HK-2 (cell line): ENCODE results near the gene UST.
"Not testable (repeated sequence)": the region's sequence is repeated elsewhere in the genome, so short reads cannot be mapped to it uniquely, and the experiment has no call there.

Source experiments
- DNase-seq: peaks from one replicate; pipeline ENCODE4 v3.0.0-alpha.2; 2018; ENCODE audit not compliant: unreplicated experiment

The UST gene

DNA sequence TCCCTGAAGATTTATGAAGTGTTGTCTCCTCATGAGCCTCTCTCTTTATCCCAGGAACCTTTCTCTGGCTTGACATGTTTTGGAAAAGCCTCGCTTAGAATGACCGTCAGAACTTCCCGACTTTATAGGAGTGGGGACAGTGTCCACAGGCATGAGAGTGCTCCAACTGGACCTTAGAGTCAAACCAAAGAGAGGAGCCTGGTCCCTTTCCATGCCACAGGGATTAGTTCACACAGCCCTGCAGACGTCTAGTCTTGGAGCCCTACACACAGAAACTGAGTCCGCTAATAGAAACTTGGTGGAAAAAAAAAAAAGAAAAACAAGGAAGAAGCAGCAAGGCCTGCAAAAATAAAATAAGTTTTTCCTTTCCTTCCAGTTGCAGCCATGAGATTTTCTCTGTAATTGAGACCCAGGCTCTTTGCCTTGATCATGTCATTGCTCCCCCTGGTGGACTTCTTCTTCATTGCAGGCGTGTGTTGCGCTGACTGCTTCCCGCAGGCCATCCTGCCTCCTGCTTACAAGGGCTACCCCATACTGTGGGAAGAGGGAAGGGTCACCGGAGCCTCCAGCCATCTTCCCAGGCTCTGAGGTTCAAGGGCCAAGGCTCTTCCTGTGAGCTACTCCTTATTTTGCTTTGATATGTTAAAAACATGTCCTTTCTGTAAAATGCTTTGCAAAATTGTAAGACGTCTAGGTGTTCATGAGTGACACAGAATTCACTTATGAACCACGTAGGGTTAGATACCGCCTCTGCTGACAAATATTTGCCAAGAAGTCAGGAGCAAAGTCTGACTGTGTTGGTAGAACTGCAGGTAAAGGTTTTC is 201.0 kb downstream of the UST start:
- peak; percentile 71 for DNase-seq

DNA sequence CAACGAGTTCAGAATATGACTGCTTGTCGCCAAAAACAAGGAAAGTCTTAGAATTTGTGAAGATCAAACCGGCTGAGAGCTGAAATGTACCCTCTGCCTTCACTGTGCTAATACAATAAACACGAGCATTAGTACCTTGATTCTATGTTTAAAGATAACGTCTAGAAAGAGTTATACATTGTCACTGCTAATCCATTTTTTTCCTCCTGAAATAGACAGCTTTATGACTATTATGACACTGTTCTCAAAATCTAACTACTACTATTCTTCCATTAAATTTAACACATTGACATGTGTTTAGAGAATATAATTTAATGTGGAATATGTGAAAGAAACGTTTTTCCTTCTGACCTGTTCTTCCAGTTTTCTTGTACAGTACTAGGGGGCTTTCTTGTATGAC is 204.8 kb downstream of the UST start:
- no peak for DNase-seq

DNA sequence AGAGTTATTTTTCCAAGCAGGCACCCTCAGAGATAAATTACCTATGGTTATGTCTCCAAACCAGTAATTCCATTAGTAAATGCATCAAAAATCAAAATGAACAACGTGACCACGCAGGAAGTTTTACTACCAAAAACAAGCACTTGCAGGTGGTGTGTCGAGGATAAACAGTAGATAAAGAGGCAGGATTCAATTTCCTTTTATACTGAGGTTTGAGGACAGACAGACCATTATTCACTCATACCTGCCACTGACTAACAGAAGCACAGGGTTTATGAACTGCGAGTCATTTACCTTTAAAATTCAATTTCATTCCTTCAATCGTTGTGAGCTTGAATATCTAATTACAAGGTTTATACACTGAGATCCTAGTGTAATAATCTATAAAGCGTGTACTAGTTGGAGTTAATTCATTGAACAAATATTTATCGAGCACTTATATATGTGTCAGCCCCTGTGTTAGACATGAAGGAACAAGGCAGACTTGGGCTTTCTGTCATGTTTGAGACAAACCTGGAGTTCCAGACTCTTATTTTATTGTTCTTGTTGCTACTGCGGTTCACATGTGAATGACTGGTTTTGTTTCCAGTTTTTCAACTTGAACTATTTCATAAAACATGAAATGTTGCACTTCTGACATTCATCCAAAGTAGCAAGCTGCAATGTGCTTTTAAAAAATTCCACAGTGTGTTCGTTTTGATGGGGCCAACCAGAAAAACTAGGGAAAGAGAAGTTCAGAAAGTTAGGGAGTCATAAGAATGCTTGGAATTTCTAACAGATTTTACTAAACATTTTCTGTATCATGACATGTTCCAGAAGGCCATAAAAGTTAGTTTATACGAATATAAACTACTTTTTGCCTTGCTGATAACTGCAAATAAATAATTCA is 205.6 kb downstream of the UST start:
- DNase-seq, result no peak

DNA sequence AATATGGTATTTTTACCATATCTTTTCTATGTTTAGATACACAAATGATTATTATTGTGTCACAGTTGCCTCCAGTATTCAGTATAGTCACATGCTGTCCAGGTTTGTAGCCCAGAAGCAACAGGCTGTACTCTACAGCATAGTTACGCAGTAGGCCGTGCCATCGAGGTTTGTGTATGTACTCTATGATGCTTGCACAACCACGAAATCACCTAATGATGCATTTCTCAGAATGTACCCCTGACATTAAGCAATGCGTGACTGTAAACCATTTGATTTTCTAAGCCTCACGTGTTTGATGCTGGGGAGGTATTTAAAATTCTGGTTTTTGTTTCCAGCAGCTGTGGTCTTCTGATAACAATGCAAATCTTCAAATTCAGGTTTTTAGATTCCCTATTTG is 207.6 kb downstream of the UST start:
- DNase-seq, result no peak

DNA sequence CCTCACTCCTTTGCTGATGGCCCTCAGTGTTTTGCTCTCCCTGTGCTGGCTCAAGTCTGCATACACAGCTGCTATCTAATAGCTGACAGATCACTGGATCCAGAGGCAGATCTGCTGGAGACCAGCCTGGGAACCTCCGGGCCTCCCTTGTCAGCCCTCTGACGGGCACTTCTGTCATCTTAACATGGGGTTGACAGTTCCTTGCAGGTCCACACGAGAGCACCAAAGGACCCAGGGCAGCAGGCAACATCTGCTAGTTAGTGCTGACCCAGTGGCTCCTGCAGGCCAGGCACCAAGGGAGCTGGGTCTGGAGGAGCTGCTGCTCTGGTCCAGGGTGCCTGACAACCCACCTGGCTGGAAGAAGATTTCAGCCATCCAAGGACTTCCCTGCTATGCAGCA is 208.1 kb downstream of the UST start:
- DNase-seq, result no peak

DNA sequence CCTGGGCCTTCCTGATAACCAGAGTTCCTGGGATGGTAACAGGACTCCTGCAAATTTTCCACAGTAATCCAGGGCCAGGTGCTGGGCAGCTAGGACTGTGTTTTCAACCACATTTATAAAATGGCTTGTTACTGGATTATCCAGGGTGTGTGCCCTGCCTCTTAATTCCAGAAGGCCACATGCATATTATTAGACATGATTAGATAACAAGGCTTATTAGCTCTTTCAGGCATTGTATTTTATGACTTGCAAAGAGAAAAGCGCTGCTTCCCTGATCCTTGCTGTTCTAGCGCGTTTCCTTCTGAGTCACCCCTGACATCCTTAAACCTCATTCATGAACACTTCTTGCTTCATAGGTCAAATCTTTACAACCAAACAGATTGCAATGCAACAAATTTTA is 208.6 kb downstream of the UST start:
- no peak for DNase-seq

DNA sequence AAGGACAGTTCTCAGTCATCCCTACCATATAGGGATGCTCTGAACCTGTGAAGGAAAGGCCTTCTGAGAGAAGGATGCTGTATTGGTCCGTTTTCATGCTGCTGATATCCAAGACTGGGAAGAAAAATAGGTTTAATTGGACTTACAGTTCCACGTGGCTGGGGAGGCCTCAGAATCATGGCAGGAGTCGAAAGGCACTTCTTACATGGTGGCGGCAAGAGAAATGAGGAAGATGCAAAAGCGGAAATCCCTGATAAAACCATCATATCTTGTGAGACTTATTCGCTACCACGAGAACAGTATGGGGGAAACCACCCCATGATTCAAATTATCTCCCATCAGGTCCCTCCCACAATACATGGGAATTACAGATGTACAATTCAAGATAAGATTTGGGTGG is 209.3 kb downstream of the UST start:
- DNase-seq, result not testable (repeated sequence)

DNA sequence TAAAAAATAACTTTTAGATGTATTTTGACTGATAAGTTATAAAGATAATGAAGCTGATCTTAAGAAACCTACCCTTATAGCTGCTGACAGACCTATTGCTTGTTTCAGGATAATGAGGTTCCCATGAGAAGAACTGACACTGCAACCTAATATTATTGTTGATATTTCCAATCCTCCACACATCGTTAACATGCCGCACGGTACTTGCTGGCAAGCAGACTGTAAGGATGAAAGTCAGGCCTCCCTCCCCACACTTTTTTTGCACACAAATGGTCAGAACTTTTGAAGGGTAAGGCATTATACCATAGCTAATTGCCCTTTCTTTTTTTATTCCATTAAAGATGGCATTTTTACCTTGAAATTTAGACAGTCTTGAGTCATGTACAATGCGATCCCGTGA is 210.9 kb downstream of the UST start:
- no peak for DNase-seq

DNA sequence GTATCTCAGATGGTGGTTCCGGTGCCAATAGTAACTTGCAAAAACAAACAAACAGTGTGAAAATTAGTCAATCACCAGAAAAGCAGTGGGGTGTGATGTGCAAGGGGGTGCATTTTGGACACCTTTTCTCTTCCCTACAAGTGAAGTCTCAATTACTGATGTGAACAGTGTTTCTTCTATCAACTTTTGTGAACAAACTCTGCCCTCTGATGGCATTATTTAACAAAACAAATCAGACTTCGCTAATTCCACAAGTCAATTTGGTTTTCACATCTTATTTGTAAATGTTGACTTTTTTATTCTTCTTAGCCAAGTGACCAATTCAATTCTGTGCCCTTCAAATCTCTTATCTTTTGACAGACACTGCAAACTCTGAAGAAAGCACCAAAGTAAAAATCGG is 212.2 kb downstream of the UST start:
- DNase-seq, result no peak

DNA sequence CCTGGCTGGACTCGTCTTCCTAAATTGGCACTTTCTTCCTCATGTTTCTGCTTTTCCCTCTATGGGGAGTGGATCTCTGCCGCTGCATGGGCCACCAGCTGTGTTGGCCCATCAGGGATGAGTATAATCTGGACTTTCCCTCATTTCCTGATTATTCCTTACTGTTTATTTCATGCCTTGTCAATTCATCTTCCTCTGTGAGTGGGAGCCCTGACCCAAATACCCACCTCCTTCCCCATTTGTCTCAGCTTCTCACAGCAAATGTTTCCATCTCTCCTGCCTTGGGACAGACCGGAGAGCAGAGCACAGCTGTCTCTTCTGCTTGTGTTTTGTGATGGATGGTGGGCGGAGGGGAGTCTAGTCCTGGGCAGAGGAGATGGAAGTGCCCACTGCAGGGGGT is 212.7 kb downstream of the UST start:
- DNase-seq, result no peak

DNA sequence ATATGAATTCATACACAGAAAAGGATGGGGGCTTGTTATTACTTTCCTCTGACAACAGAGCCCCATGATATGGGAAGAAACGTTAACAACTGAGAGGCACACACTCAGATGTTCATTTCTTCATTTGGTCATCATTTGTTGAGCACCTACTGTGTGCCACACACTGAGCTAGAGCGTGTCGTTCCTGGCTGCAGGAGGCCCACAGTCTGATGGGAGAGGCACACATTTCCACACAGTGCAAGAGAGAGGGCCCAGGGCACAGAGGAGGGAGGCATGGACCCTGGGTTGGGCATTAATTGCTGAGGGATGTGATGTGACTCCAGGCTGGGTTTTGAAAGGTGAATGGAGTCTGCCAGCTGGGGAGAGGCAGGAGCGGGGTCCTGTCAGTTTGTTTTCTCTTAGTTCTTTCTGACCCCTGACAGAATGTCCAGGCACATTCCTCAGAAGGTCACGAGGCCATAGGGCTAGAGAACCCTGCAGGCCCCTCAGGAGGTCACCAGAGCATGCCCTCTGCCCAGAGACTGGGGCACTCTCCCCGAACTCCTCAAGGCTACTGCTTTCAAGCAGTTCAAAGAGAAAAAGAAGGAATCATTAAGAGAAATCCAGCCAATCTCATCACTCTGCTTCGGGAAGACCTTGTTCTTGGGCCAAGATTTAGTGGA is 216.2 kb downstream of the UST start:
- no peak for DNase-seq

DNA sequence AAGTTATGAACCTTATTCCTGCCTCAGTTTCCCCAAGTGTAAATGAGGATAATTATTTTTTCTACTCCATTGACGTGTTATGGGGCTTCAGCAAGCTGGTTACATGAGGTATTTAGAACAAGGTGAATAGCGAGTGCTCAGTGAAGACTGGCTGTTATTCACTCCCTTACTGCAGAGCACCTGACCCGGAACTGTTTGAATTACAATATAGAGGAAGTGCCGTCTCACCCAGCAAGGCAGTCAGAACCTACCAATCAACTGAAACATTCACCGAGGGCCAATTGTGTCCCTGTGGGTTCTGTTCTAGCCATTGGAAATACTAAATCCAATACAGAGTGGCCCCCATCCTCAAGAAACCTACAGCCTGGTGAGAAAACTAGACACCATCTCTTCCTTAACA is 216.9 kb downstream of the UST start:
- no peak for DNase-seq

DNA sequence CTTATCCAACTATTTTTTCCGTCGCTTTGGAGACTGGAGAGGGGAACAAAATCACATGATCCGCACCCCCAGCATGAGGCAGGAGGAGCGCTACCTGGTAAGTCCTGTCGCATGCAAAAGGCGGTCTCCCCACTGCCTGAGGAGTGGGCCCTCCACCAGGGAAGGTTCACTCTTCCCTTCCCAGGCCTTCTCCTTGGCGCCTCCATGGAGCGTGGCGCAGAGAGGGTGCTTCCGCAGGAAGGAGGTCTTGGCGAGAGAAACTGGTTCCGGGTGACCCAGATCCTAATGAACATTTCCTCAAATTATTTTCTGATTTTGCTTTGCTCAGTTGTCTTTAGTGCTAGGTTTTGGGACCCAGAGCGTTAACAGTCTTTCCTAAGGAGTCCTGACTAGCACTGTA is 217.6 kb downstream of the UST start:
- DNase-seq, result no peak

DNA sequence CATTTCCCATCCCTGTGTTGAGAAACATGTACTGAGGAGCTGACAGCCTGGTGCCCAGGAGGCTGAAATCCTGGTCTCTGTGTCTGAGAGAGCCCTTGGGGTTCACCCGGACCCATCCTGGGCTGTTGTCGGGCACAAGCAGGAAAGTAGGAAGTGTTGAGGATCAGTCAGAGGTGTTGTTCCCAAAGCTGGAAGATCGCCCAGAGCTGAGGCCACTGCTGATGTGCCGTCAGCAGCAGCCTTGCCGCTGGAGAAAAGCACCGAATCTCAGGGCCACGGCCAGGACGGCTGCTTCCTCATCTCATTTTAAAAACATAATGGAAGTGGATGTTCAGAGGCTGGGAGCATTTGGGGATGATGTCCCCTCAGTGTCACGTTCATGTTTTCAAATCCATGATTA is 218.5 kb downstream of the UST start:
- no peak for DNase-seq

DNA sequence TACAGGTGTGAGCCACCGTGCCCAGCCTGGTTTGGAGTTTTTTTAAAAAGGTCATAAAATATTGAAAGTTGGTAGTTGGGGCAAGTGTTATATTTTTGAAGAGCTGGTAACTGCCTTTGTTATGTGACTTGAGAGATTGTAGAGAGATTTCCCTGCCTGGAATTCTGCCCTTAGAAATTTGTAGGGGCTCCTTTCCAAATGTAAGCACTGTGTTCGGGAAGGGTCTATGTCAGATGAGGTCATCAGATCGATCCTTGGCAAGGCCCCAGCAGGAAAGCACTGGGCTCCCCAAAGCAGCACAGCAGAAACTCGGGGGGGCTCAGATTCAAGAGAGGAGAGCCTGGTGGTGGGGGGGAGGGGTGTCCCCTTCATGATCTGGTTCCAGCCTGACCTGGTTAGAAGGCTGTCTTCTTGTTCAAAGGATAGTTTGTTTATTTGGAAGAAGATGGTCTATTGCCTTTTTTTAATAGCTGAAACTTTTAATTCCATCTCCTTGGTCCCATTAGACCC is 220.2 kb downstream of the UST start:
- no peak for DNase-seq

DNA sequence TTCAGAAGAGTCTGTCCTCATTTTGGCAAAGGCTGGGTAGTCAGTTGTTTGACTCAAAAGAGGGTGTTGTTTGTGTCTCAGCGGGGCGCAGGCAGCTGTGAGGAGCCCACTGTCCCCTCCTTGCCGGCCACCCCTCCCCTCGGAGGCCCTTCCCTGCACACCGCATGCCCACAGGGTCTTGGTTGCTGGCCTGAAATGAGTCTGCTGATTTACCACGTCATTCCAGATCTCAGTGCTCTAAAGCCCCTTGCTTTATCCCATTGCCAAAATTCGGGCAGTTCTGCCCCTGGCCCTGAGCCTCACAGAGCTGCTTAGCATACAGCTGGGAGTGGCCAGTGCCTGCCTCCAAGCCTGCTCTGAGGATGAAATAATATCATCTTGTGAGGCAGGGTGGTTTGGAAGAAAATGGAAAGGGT is 220.7 kb downstream of the UST start:
- no peak for DNase-seq

DNA sequence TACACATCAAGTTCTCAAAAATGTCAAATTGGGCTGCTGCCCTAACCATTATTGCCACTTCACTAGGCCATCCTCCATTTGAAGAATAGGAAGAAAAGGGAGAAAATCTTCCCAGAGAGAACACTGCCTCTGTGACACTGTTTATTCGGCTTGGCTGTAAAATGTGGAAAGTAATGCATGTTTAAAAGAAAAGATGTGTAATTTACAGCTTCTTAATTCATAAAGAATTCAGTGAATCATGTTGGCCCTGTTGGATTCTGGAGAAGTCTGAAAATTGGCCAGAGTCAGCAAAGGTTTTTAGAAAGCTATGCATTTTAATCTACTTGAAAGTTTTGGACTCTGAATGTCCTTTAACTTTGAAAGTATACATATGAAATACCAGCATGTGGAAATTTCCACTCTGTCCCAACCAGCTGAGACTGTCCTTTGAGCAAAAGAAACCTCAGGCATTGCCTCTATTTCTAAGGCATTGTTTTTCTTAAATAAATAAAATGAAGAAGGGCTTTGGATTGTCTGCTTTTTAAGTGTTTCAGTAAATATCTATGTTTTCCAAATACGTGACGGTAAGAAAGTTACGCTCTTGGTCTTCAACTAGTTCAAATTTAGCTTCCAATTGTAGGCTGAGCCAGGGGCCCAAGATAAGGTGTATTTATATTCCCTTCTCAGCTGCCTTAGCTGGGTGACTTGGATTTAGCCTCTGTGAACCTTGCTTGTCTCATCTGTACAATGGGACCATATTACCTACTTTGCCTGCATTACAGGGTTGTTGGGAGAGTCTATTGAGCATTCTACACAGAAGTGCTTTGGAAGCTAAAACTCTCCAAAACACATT is 222.2 kb downstream of the UST start:
- DNase-seq, result no peak

DNA sequence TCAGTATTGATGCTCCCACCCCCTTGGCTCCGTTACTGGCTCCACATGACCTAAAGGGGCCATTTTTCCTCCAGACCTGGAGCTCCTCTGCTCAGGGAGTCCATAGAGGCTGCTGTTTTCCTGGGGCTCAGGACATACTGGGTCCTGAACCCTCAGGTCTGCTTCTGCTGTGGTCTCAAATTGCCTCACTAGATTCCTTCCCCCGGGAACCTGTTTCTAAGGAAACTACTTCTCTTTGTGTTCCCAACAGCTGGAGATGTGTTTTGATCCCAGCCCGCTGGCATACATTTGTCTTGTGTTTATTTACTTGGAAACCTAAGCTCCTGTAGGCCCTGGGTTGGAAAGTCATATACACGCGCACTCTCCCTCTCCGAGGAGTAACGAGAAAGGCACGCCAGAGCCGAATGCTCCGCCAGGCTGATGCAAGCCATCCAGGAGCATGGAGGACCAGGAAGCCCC is 222.8 kb downstream of the UST start:
- DNase-seq, result no peak

DNA sequence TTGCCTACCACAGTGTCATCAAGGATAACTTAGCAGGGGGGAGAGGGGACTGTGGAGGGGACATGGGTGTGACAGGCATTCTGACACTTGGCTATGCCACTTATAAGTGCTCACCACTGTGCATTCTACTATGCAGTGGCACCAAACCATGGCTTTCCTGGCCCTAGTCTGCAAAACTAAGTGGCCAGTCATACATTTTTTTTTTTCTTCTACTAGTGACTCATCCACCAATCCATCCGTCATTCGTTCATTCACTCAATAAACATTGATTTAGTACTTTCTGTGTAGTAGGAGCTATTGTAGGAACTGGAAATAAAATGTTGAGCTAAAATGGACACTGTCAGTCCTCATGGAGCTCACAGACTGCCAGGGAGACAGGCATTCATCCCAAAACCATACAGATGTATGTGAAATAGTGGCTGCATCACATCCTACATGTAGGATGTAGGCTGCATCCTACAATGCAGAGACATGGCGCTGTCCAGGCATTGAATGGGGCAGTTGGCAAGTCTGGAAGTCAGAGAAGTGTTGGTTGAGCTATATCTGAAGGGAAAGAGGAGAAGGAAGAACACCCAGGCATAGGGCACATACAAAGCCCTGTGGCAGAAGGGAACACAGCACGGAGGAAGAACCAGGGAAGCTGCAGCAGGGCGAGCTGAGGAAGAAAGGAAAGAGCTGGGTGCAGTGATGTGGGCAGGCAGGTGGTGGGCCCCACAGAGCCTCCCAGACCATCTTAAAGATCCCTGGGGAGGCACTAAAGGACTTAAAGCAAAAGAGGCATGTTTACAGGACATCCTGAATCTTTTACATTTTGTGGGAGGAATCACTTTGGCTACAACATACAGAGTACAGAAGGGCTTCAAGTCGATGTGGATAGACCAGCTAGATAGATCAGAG is 224.4 kb downstream of the UST start:
- no peak for DNase-seq

DNA sequence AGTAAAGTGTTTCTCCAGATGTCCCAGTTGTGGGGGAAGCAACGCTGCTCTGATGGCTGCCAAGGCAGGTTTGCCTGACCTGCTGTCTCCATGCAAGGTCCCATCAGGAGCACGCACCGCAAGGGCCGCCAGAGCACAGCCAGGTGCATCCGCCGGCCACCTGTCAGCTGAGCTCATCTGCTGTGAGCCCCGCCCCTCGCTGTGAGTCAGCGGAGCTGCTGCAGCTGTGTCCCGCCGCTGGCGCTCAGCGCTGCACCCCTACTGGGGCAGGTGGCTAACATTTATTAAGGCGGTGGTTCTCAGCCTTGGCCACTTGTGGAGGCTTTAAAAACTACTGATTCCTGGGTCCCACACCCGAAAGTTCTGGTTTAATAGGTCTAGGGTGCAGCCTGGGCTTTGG is 225.7 kb downstream of the UST start:
- DNase-seq, result no peak
